Activated T-cell treated with anti-CD3 and anti-CD28 coated beads, Interleukin-2, amount 50 U/mL, for 24 hours (primary cell): ENCODE results near the gene STK17B.

Experiments used
- DNase-seq: peaks from one replicate; pipeline ENCODE4 v3.0.0-alpha.2; 2020
- H3K27ac Mint-ChIP-seq: 2 replicates; pipeline ENCODE4 v1.8.0; 2020; ENCODE audit warnings: mild to moderate bottlenecking, mixed read lengths
- H3K27me3 Mint-ChIP-seq: 2 replicates; pipeline ENCODE4 v1.8.0; 2020; ENCODE audit warnings: mixed read lengths
- H3K36me3 Mint-ChIP-seq: 2 replicates; pipeline ENCODE4 v1.8.0; 2020; ENCODE audit warnings: low read depth, mixed read lengths
- H3K4me1 Mint-ChIP-seq: 2 replicates; pipeline ENCODE4 v1.8.0; 2020; ENCODE audit warnings: low read depth, mixed read lengths
- H3K4me3 Mint-ChIP-seq: 2 replicates; pipeline ENCODE4 v1.8.0; 2020; ENCODE audit warnings: mild to moderate bottlenecking, moderate library complexity, mixed read lengths
- H3K9me3 Mint-ChIP-seq: 2 replicates; pipeline ENCODE4 v1.8.0; 2020; ENCODE audit warnings: mixed read lengths

The STK17B gene

GRCh38 chr2:196155575-196155974 is 15.8 kb downstream of the STK17B start:
- H3K4me3 Mint-ChIP-seq, result peak overlapping the region; percentile 83
- peaks cover 83% of the 10 kb centered on the region for H3K4me1 Mint-ChIP-seq
- peaks cover 2% of the 10 kb centered on the region for H3K9me3 Mint-ChIP-seq
- no peak for DNase-seq
- no peaks in the 10 kb centered on the region for H3K27me3 Mint-ChIP-seq
- peak overlapping the region; percentile 85 for H3K27ac Mint-ChIP-seq
- H3K36me3 Mint-ChIP-seq, result peaks cover 94% of the 10 kb centered on the region

- peaks cover 2% of the 10 kb centered on the region for H3K9me3 Mint-ChIP-seq
- DNase-seq, result no peak
- H3K4me1 Mint-ChIP-seq, result peaks cover 89% of the 10 kb centered on the region
- peak overlapping the region; percentile 85 for H3K27ac Mint-ChIP-seq
- peaks cover 96% of the 10 kb centered on the region for H3K36me3 Mint-ChIP-seq
- peak overlapping the region; percentile 35 for H3K4me3 Mint-ChIP-seq
- no peaks in the 10 kb centered on the region for H3K27me3 Mint-ChIP-seq
Measured at GRCh38 chr2:196153480-196153879, 17.9 kb downstream of the STK17B start.

GRCh38 chr2:196149948-196150347 is 21.4 kb downstream of the STK17B start:
- H3K4me3 Mint-ChIP-seq, result peak overlapping the region; percentile 65
- DNase-seq, result no peak
- no peaks in the 10 kb centered on the region for H3K27me3 Mint-ChIP-seq
- H3K27ac Mint-ChIP-seq, result peak overlapping the region; percentile 95
- peaks cover 89% of the 10 kb centered on the region for H3K4me1 Mint-ChIP-seq
- peaks cover 95% of the 10 kb centered on the region for H3K36me3 Mint-ChIP-seq
- peaks cover 2% of the 10 kb centered on the region for H3K9me3 Mint-ChIP-seq

DNA sequence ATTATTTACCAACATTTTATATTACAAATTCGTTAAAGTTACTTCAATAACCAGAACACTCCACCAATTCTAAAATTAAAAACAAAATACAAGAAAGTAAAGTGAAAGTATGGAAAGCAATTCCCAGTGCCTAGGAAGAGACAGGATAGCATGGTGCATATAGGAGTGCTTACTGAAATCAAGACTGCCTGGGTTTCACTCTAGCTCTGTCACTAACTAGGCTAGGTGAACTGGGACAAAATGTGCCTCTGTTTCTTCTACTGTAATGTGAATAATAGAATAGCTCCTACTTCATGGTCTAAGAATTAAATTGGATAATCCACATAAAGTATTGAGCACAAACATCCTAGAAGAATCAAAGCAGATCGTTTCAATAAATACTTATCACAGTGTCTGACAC is 22.6 kb downstream of the STK17B start:
- no peak for DNase-seq
- Mint-ChIP-seq H3K27ac (peak overlapping the region; percentile 95), H3K36me3 (peaks cover 94% of the 10 kb centered on the region), H3K4me3 (peak overlapping the region; percentile 28), H3K4me1 (peaks cover 88% of the 10 kb centered on the region), H3K27me3 (no peaks in the 10 kb centered on the region), H3K9me3 (peaks cover 2% of the 10 kb centered on the region)

- Mint-ChIP-seq H3K27me3 (no peaks in the 10 kb centered on the region), H3K4me3 (peak overlapping the region; percentile 0), H3K36me3 (peaks cover 96% of the 10 kb centered on the region), H3K9me3 (no peaks in the 10 kb centered on the region), H3K4me1 (peaks cover 92% of the 10 kb centered on the region), H3K27ac (peak overlapping the region; percentile 98)
- DNase-seq, result no peak
Measured at GRCh38 chr2:196145256-196145655, 26.1 kb downstream of the STK17B start.

DNA sequence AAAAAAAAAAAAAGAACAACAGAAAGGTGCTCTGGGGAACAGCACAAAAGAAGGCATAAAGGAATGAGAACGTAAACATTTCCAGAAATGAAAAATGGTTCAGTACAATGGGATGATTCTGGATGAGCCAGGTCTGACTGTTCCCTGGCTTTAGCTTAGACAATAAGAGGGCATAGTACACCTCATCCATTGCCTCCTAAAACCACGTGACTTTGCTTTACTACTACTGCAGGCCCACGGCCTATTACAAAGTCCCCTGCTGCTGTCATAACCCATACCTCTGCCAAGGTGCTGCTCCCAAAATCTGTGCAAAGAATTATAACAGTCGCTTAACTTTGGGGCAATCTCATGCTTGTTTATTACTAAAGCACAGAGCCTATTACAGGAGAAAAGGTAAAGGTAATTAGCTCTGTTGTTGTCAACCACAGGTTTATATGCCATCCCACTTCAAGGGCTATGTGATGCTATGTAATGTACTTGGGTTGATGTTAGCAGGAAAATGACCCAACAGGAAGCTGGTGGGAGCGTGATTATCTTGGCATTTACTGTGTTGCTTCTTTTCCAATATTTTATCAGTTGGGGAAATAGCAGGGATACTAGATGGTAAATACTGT is 26.8 kb downstream of the STK17B start:
- peak overlapping the region; percentile 98 for H3K27ac Mint-ChIP-seq
- DNase-seq, result no peak
- H3K9me3 Mint-ChIP-seq, result no peaks in the 10 kb centered on the region
- peak overlapping the region; percentile 12 for H3K4me3 Mint-ChIP-seq
- H3K27me3 Mint-ChIP-seq, result no peaks in the 10 kb centered on the region
- H3K4me1 Mint-ChIP-seq, result peaks cover 90% of the 10 kb centered on the region
- H3K36me3 Mint-ChIP-seq, result peaks cover 96% of the 10 kb centered on the region

DNA sequence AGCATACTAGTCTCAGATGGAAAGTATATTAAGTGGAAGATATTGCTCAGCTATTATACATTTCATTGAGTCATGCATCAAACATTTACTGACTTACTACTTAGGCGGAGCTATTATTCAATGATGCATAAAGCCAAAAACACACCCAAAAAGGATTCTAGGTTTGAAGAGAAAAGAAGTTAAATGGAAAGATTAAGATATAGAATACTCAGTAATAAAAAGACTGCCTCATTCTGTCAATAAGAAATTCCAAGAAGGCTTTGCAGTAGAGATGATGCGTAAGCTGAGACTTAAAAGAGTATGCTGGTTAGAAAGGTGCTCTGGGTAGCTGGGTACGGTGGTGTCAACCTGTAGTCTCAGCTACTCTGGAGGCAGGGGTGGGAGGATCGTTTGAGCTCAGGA is 27.6 kb downstream of the STK17B start:
- Mint-ChIP-seq H3K27me3 (no peaks in the 10 kb centered on the region), H3K36me3 (peaks cover 94% of the 10 kb centered on the region), H3K9me3 (no peaks in the 10 kb centered on the region), H3K4me1 (peaks cover 84% of the 10 kb centered on the region), H3K4me3 (peak overlapping the region; percentile 45), H3K27ac (peak overlapping the region; percentile 98)
- DNase-seq, result peak; percentile 46

GRCh38 chr2:196142825-196143224 is 28.6 kb downstream of the STK17B start:
- H3K9me3 Mint-ChIP-seq, result peaks cover 2% of the 10 kb centered on the region
- H3K4me1 Mint-ChIP-seq, result peaks cover 82% of the 10 kb centered on the region
- peak overlapping the region; percentile 36 for H3K4me3 Mint-ChIP-seq
- H3K27me3 Mint-ChIP-seq, result no peaks in the 10 kb centered on the region
- DNase-seq, result no peak
- H3K27ac Mint-ChIP-seq, result peak overlapping the region; percentile 98
- peaks cover 96% of the 10 kb centered on the region for H3K36me3 Mint-ChIP-seq

GRCh38 chr2:196140213-196140612 is 31.2 kb downstream of the STK17B start:
- H3K9me3 Mint-ChIP-seq, result peaks cover 5% of the 10 kb centered on the region
- no peak overlapping the region for H3K4me3 Mint-ChIP-seq
- no peaks in the 10 kb centered on the region for H3K27me3 Mint-ChIP-seq
- H3K27ac Mint-ChIP-seq, result peak overlapping the region; percentile 79
- DNase-seq, result no peak
- peaks cover 72% of the 10 kb centered on the region for H3K4me1 Mint-ChIP-seq
- H3K36me3 Mint-ChIP-seq, result peaks cover 97% of the 10 kb centered on the region

DNA sequence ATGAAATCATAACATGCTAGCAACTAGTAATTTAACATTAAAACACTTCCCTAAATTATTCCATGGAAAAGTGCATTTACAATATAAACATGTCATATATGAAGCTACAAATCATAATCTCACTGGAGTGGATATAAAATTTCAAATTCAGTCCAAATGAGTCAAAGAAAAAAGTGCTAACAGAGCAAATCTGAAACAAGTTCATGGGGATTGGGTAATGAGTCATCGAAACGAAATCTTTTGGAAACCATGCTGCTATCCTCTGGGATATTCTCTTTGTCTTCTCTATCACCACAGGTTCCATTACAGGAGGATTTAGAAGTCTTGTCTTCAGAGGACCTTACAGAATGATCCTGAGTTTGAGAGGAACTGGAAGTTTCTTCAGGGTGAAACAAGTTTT is 34.1 kb downstream of the STK17B start:
- Mint-ChIP-seq H3K4me1 (peaks cover 45% of the 10 kb centered on the region), H3K4me3 (no peak overlapping the region), H3K27me3 (no peaks in the 10 kb centered on the region), H3K36me3 (peaks cover 98% of the 10 kb centered on the region), H3K27ac (peak overlapping the region; percentile 73), H3K9me3 (peaks cover 27% of the 10 kb centered on the region)
- no peak for DNase-seq

DNA sequence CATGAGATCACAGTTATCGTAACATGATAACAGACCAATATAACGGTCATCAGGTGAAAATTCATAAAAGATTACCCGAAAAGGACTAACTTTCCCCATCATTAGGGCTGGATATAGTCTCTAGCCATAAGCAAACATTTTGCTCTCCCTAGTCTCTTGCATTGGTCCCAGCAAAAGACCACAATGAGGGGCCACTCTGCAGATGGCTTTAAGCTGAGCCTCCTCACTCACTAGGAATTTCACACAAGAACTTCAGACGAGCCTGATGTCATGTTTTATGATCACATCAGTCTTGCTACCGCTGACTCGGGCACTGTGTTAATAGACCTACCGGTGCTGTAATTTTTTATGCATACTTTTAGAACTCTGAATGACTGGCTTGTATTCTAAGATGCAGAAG is 35.2 kb downstream of the STK17B start:
- H3K4me3 Mint-ChIP-seq, result no peak overlapping the region
- peaks cover 36% of the 10 kb centered on the region for H3K4me1 Mint-ChIP-seq
- H3K27ac Mint-ChIP-seq, result peak overlapping the region; percentile 55
- peaks cover 98% of the 10 kb centered on the region for H3K36me3 Mint-ChIP-seq
- no peaks in the 10 kb centered on the region for H3K27me3 Mint-ChIP-seq
- peaks cover 35% of the 10 kb centered on the region for H3K9me3 Mint-ChIP-seq
- DNase-seq, result no peak

- Mint-ChIP-seq H3K27ac (peak overlapping the region; percentile 79), H3K27me3 (no peaks in the 10 kb centered on the region), H3K9me3 (peaks cover 55% of the 10 kb centered on the region), H3K36me3 (peaks cover 85% of the 10 kb centered on the region), H3K4me1 (peaks cover 10% of the 10 kb centered on the region), H3K4me3 (no peak overlapping the region)
- DNase-seq, result peak; percentile 52
Measured at GRCh38 chr2:196131949-196132925, 39.1 kb downstream of the STK17B start.

DNA sequence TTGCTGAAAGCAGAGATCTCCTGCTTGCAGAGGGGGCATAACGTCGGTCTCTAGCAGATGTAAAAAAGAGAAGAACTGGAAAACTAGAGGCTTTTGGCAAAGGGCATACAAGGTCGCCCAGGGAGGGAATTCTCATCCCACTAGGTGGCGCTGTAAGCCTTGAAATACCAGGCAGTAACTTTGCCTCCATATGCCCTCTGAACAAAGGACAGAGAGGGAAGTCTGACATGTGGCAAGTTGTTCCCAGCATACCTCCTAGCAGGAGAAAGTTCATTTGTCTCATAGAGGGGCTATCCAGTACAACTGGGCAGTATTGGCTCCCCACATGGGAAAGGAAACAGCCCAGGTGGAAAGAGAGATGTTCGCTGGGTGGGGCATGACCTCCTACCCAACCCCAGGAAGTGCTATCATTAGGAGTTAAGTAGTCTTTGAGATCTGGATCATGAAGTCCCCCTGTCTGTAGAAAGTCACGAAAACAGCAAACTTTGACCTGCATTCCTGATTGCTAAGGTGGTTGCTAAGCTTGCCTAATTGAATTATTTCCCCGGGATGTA is 39.9 kb downstream of the STK17B start:
- Mint-ChIP-seq H3K27me3 (no peaks in the 10 kb centered on the region), H3K4me1 (peaks cover 4% of the 10 kb centered on the region), H3K4me3 (no peak overlapping the region), H3K9me3 (peaks cover 51% of the 10 kb centered on the region), H3K27ac (peak overlapping the region; percentile 55), H3K36me3 (peaks cover 77% of the 10 kb centered on the region)
- DNase-seq, result peak; percentile 70

DNA sequence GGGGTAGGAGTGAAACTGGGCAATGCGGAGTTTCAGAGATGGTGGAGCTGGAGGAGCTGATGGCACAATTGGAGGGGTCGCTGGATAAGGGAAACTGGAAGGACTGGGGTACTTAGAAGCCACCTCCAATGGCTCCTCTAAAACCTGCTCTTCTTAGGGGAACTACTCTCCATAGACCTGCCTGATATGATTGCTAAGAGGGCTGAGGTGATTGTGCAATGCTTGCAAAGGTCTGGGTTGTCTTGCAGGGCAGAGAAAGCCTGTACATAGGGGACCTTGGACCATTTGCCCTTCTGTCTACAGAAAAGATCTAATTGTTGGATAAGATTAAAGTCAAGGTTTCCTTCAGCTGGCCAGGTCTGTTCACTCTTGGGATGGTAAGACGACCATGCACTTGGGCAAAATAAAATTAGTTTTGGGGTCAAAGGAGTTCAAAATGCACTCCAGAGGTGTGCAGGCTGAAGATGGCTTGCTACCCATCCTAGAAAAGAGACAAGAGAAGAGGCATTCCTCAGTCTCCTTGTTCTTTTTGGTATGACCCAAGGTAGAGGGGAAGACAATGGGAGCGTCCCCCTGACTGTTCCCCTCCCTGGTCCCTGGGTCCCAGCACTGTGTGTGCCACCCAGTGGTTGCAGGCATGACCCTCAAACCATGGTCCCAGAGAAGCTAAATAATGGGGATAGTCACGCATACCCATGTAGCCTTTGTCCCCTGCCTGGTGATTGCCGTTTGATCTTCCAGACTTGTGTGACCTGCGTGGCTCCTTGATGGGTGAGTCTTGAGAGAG is 41.1 kb downstream of the STK17B start:
- no peak overlapping the region for H3K4me3 Mint-ChIP-seq
- peaks cover 51% of the 10 kb centered on the region for H3K9me3 Mint-ChIP-seq
- DNase-seq, result peak; percentile 43
- H3K36me3 Mint-ChIP-seq, result peaks cover 65% of the 10 kb centered on the region
- H3K27me3 Mint-ChIP-seq, result no peaks in the 10 kb centered on the region
- H3K4me1 Mint-ChIP-seq, result peaks cover 2% of the 10 kb centered on the region
- peak overlapping the region; percentile 64 for H3K27ac Mint-ChIP-seq
